CD4-positive, alpha-beta T cell (primary cell): Measurements from ENCODE around the gene BAIAP2L2. TPM values are rescaled to one million over a fixed set of nuclear protein-coding genes. Genes with fewer than 3 reads are reported as not detected.

Experiments used
- ATAC-seq: fragments of 200-7000 bp; cut with Tn5 transposase; one replicate; pipeline ENCODE4 v1.10.0; 2022; ENCODE audit warnings: mild to moderate bottlenecking; ENCODE audit not compliant: poor library complexity
- CTCF ChIA-PET: fragments of 350-600 bp; sonication (Branson Sonifier 250); formaldehyde crosslinking; loops from one replicate; lab custom pipeline; 2021; ENCODE audit warnings: antibody characterized with exemption, inconsistent platforms; lab: Charles Lee
- POLR2A ChIA-PET: fragments of 350-600 bp; sonication (Branson Sonifier 250); formaldehyde crosslinking; loops from one replicate; lab custom pipeline; 2021; ENCODE audit warnings: antibody characterized with exemption, inconsistent platforms; lab: Charles Lee
- DNase-seq, 14 experiments: peaks; one replicate each; pipeline ENCODE4 v3.0.0-alpha.2; 2013 to 2020; ENCODE audit warnings: mixed read lengths in 2 of 14
- H3K27ac ChIP-seq, 2 donors: one replicate each; pipeline versions ENCODE4 v1.5.1 to v1.7.0; 2013; ENCODE audit warnings: low read length in 2 of 2, low read depth in 1 of 2, mild to moderate bottlenecking in 1 of 2
- H3K27me3 ChIP-seq, 2 experiments: 1 replicate in 1 of 2; 2 replicates in 1 of 2; pipeline versions ENCODE4 v1.6.1 to v1.7.0; 2013; ENCODE audit warnings: low read length in 2 of 2, control low read depth in 1 of 2, mild to moderate bottlenecking in 1 of 2, moderate library complexity in 1 of 2; ENCODE audit not compliant: insufficient read depth in 2 of 2, control insufficient read depth in 1 of 2
- H3K36me3 ChIP-seq: one replicate; pipeline ENCODE4 v1.6.1; 2013; ENCODE audit warnings: low read length, control low read depth; ENCODE audit not compliant: insufficient read depth
- H3K4me1 ChIP-seq: one replicate; pipeline ENCODE4 v1.6.1; 2013; ENCODE audit warnings: low read length, control low read depth; ENCODE audit not compliant: insufficient read depth
- H3K4me3 ChIP-seq: one replicate; pipeline ENCODE4 v1.5.1; 2013; ENCODE audit warnings: mild to moderate bottlenecking, low read length, moderate library complexity
- H3K9me3 ChIP-seq, 2 experiments: 1 replicate in 1 of 2; 2 replicates in 1 of 2; pipeline versions ENCODE4 v1.6.1 to v1.7.0; 2013; ENCODE audit warnings: low read length in 2 of 2, mild to moderate bottlenecking in 2 of 2, control low read depth in 1 of 2, moderate library complexity in 1 of 2; ENCODE audit not compliant: control insufficient read depth in 1 of 2, insufficient read depth in 1 of 2
- H3K27ac Mint-ChIP-seq: one replicate; pipeline ENCODE4 v1.8.0; 2020; ENCODE audit warnings: mixed read lengths
- H3K27me3 Mint-ChIP-seq: one replicate; pipeline ENCODE4 v1.8.0; 2021; ENCODE audit warnings: mixed read lengths
- H3K36me3 Mint-ChIP-seq: one replicate; pipeline ENCODE4 v1.8.0; 2021; ENCODE audit warnings: low read depth, mixed read lengths
- H3K4me1 Mint-ChIP-seq: one replicate; pipeline ENCODE4 v1.8.0; 2021; ENCODE audit warnings: low read depth, mixed read lengths
- H3K4me3 Mint-ChIP-seq: one replicate; pipeline ENCODE4 v1.8.0; 2020; ENCODE audit warnings: mild to moderate bottlenecking, mixed read lengths
- H3K9me3 Mint-ChIP-seq: one replicate; pipeline ENCODE4 v1.8.0; 2020; ENCODE audit warnings: mixed read lengths
- intact Hi-C, 2 experiments: fragments of 100-400 bp; cut with DNase I in 1 of 2; cut with micrococcal nuclease in 1 of 2; formaldehyde crosslinking; loops; one replicate each; pipeline versions ENCODE4 v1.15.1 to v1.9.0; 2023 to 2025; cut with DNase I, micrococcal nuclease
- total RNA-seq, 174 experiments: library from RNA in 2 of 174; stranded (reverse) in 2 of 174; gene quantifications; one replicate each; pipeline ENCODE4 v1.2.3 and lab custom pipeline; 2021 to 2026
- TF ChIP-seq, protein P1 (sequence below): fragments of 200-600 bp; IDR thresholded peaks from one replicate; pipeline ENCODE4 v1.8.0; 2022; ENCODE audit warnings: antibody characterized with exemption, mild to moderate bottlenecking

Gene BAIAP2L2
- total RNA-seq, 2 experiments from 2014 or later: 0.45 to 1.0 TPM

DNA sequence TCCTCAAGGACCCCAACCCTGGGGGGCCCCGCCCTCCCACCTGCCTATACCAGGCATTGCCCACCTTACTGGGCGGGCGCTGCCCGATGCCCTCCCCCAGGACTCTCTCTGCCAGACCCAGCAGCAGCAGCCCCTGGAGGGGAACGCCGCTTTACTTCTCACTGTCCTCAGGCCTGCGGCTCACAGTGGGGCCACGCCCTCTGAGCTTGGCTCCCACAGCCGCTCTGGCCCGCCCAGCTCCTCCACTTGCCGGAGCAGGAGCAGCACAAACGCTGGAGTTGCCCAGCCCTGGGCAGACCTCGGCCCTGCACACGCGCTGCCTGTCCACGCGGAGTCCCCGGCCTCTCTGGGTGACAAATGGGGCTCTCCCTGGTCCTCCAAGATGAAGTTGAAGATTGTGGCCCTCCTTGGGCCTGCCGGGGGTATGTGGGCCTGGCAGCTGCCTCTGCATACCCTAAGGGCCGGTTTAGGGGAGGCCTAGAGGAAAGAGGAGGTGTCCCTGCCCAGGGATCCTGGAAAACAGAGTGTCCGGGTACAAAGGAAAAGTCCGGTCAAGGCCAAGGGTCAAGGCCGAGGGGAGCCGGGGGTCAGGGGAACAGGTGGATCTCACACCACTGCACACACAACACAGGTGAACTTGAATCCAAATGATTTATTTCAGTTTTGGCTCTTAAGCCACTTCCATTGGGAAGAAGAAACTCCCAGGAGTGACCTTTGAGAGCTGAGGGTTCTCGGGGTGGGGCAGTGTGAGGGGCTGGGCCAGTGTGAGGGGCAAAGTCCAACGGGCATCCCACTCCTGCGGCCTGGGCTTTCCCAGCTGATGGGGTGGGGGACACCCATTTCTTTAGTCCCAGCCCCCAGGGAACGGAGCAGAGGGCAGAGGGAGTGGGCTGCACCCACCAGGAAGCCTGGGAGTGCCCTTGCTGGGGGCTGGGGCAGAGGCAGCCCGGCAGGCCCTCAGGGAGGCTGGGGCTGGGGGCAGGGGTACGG, 674 bp upstream of the BAIAP2L2 start:
- Mint-ChIP-seq H3K9me3 (no peaks in the 10 kb centered on the region), H3K27me3 (no peaks in the 10 kb centered on the region), H3K4me1 (peaks cover 4% of the 10 kb centered on the region), H3K27ac (no peak overlapping the region), H3K4me3 (no peak overlapping the region), H3K36me3 (peaks cover 8% of the 10 kb centered on the region)
- H3K27ac ChIP-seq: no peak overlapping the region
- peaks cover 16% of the 10 kb centered on the region for H3K36me3 ChIP-seq
- TF ChIP-seq, protein P1, sequence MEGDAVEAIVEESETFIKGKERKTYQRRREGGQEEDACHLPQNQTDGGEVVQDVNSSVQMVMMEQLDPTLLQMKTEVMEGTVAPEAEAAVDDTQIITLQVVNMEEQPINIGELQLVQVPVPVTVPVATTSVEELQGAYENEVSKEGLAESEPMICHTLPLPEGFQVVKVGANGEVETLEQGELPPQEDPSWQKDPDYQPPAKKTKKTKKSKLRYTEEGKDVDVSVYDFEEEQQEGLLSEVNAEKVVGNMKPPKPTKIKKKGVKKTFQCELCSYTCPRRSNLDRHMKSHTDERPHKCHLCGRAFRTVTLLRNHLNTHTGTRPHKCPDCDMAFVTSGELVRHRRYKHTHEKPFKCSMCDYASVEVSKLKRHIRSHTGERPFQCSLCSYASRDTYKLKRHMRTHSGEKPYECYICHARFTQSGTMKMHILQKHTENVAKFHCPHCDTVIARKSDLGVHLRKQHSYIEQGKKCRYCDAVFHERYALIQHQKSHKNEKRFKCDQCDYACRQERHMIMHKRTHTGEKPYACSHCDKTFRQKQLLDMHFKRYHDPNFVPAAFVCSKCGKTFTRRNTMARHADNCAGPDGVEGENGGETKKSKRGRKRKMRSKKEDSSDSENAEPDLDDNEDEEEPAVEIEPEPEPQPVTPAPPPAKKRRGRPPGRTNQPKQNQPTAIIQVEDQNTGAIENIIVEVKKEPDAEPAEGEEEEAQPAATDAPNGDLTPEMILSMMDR: no peak
- DNase-seq (no peak), ATAC-seq (no peak)
- H3K27me3 ChIP-seq: no peaks in the 10 kb centered on the region
- H3K4me3 ChIP-seq: no peak overlapping the region
- intact Hi-C loops: loop anchor here in 1 of 2 experiments (10.0 kb wide), 1 partner anchor 104 kb away; no protein-coding TSS in a partner anchor
- H3K9me3 ChIP-seq: peaks cover 0 to 10% of the 10 kb centered on the region in 2 experiments
- peaks cover 8% of the 10 kb centered on the region for H3K4me1 ChIP-seq
- ChIA-PET CTCF (no interaction called here), POLR2A (no interaction called here)

DNA sequence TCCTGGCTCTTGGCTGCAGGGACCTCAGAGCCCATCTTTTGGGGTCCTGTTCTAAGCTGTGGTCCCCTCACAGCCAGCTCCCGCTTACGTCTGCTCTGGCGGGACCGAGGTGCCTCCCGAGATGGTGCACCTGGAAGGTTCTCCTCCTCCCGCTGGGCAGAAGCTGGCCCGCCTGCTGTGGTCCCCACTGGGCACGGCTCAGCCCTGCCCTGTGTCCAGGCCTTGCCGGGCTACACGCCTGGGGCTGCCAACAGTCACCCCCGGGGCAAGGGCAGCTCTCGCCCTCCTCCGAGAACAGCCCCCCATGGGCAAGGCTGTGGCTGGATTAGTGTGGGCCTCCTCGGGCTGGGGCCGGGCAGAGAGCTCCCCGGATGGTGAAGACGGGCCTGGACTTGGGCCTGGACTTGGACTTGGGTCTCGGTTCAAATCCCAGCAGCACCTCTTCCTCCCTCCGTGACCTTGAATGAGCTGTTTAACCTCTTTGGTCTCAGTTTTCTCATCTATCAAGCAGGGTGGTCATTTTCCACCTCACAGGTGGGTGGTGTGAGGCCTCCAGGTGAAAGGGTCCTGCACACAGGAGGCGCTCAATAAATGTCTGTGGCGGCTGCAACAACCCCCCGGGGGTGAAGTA, 998 bp downstream of the BAIAP2L2 start:
- ChIA-PET CTCF (no interaction called here), POLR2A (no interaction called here)
- peaks cover 0 to 10% of the 10 kb centered on the region in 2 experiments for H3K9me3 ChIP-seq
- DNase-seq (peak in 2 of 14 experiments; percentile 31 to 44), ATAC-seq (no peak)
- H3K36me3 ChIP-seq: peaks cover 12% of the 10 kb centered on the region
- no peak overlapping the region for H3K27ac ChIP-seq
- no peaks in the 10 kb centered on the region for H3K27me3 ChIP-seq
- Mint-ChIP-seq H3K4me3 (no peak overlapping the region), H3K36me3 (peaks cover 6% of the 10 kb centered on the region), H3K4me1 (peaks cover 3% of the 10 kb centered on the region), H3K9me3 (no peaks in the 10 kb centered on the region), H3K27me3 (no peaks in the 10 kb centered on the region), H3K27ac (peak overlapping the region; percentile 39)
- H3K4me3 ChIP-seq: no peak overlapping the region
- TF ChIP-seq, protein P1: no peak
- H3K4me1 ChIP-seq: peaks cover 3% of the 10 kb centered on the region
- intact Hi-C loops: loop anchor here in 1 of 2 experiments (10.0 kb wide), 1 partner anchor 105 kb away; no protein-coding TSS in a partner anchor

DNA sequence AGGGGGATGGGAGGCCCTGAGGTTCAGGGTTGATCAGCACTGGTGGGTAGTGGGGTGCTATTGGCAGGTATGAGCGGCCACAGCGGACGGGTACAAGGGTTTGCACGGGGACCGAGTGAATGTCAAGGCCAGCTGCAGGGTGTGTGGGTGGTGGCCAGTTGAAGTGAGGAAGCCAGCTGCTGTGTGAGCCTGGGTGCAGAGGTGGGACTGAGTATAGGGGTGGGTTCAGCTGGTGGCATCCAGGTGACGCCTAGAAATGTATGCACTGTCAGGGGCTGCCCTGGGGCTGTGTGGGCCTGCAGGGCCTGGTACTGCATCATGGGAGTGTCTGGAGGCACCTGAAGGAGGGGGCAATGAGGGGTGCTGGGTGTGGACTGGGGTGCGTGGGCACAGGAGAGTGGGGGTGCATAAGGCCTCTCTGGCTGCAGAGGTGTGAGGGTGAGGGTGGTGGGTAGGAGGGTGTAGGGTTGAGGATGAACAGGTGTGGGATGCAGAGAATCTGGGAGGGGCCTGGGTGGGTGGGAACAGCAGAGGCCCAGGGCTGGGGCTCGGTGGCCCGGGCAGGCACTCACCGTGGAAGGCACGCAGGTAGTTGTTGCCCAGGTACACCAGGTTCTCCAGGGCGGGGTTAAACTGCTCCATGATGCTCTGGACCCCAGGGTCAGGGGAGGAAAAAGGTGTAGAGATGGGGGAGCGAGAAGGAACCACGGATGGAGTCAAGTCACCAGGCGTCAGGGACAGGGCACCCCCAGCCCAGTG, 1.7 kb downstream of the BAIAP2L2 start:
- Mint-ChIP-seq H3K4me1 (no peaks in the 10 kb centered on the region), H3K9me3 (no peaks in the 10 kb centered on the region), H3K4me3 (no peak overlapping the region), H3K27me3 (no peaks in the 10 kb centered on the region), H3K36me3 (peaks cover 4% of the 10 kb centered on the region), H3K27ac (peak overlapping the region; percentile 54)
- intact Hi-C loops: no loop called here
- ATAC-seq: no peak
- Histone ChIP-seq H3K9me3 (peaks cover 0 to 10% of the 10 kb centered on the region in 2 experiments), H3K4me1 (no peaks in the 10 kb centered on the region), H3K27ac (no peak overlapping the region), H3K4me3 (no peak overlapping the region), H3K27me3 (no peaks in the 10 kb centered on the region), H3K36me3 (peaks cover 12% of the 10 kb centered on the region)
- POLR2A ChIA-PET: no interaction called here
- DNase-seq: no peak
- TF ChIP-seq, protein P1: no peak
- CTCF ChIA-PET: no interaction called here
